ENCODE measurements around the gene PDE1A. TPM values are rescaled to one million over a fixed set of nuclear protein-coding genes. Genes with fewer than 3 reads are reported as not detected.
"Not testable (repeated sequence)": the region's sequence is repeated elsewhere in the genome, so short reads cannot be mapped to it uniquely, and the experiment has no call there.

PDE1A gene
- total RNA-seq, 1 donor from 2014 or later: 7.1 TPM

GRCh38 chr2:182280118-182280517 is 146.7 kb downstream of the PDE1A start:
- no peak for DNase-seq (ENCODE audit: low spot score)

DNA sequence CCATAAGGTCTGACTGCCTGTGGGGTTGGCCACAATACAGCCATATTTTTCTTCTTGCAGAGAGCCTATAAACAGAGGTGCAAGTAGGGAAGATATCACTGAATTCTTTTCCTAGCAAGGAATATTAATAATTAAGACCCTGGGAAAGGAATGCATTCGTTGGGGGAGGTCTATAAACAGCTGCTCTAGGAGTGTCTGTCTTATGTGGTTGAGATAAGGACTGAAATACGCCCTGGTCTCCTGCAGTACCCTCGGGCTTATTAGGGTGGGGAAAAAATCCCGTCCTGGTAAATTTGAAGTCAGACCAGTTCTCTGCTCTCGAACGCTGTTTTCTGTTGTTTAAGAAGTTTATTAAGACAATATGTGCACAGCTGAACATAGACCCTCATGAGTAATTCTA is 150.2 kb downstream of the PDE1A start:
- DNase-seq (ENCODE audit: low spot score): not testable (repeated sequence)

DNA sequence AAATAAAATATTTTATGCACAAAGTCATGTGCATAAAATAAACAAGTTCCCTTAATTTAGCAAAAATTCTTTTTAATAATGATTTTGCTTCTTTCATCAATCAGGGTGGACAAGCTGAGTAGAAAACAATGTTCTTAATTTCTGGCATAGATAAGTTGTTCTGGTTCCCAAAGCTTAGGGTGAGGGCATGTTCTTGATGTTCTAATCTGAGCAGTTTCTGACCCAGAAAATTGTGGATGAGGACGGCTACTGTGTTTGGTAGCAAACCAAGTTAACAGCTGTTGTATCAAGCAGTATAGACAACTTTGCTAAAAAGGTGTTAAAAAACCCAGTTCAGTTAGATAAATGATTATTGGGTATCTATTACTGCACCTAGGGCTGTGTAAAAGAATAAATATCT is 158.9 kb downstream of the PDE1A start:
- DNase-seq (ENCODE audit: low spot score): no peak

DNA sequence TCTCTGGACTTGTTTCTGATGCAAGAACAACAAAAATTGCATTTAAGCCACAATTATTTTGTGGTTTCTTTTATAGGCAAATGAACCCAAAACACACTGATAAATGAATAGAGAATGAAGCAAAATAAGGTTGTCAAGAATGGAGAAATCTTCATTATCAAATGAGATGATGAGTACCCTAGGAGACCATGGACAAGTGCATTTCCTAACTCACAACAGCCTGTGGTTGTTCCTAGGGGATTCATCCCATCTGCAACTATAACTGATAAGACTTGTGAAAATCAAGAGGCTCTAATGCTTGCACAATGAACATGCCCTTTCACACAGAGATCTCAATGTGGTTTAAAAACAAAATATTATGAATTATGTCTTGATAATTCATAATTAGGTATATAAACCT is 159.9 kb downstream of the PDE1A start:
- DNase-seq (ENCODE audit: low spot score): no peak

DNA sequence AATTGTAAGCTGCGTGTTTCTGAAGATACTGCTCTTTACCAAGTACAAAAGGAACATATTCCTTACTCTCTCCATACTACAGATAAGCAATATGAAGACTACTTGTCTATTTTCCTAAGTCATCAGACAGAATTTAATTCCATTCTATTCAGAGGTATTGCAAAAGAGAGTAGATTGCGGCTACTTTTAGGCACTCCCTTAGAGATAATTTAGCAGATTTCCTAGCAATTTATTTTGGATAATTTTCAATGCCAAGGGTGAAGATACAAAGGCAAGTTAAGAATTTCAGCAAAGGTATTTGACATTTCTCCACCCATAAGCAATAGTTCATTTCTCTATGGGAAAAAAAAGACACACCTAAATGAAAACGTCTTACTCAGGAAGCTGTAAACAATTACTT is 161.1 kb downstream of the PDE1A start:
- no peak for DNase-seq (ENCODE audit: low spot score)

GRCh38 chr2:182261860-182262387 is 164.9 kb downstream of the PDE1A start:
- DNase-seq (ENCODE audit: low spot score): no peak

GRCh38 chr2:182259629-182260150 is 167.1 kb downstream of the PDE1A start:
- DNase-seq (ENCODE audit: low spot score): no peak

DNA sequence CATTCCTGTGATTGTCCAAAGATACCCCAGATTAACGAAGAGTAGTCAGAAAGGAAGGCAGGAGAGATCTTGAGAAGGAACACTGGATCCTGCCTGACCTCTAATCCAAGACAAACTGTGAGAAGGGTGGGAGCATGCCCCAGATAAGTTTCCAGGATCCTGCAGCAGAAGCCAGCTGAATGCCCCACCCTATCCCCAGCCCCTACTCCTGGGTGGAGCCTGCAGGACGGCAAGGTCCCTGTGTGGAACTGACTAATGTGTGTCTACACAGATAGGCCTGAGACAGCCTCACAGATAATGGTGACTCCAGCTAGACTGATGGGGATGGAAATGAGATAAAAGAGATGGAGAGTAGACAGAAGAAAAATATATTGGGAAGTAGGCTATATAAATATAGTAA is 174.3 kb downstream of the PDE1A start:
- no peak for DNase-seq (ENCODE audit: low spot score)

- DNase-seq (ENCODE audit: low spot score): no peak
Measured at GRCh38 chr2:182248898-182249297, 177.9 kb downstream of the PDE1A start.

- no peak for DNase-seq (ENCODE audit: low spot score)
Measured at GRCh38 chr2:182248362-182248761, 178.5 kb downstream of the PDE1A start.

- no peak for DNase-seq (ENCODE audit: low spot score)
Measured at GRCh38 chr2:182247831-182248230, 179.0 kb downstream of the PDE1A start.

DNA sequence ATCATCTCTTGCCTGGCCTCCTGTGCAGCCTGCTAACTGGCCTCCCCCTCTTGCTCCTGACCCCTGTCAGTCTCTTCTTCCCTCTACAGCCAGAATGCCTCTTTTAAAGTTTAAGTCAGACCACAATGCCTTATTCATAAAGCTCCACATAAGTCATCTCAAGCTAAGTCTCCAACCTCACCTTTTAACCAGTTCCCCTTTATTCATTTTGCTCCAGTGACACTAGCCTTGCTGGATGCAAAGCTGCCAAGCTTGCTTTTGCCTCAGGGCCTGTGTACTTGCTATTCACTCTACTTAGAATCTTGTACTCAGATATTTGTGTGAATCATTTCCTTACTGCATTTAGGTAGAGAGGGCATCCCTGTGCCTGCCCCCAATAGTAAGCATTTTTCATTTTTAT is 180.9 kb downstream of the PDE1A start:
- DNase-seq (ENCODE audit: low spot score): no peak

GRCh38 chr2:182242609-182243008 is 184.2 kb downstream of the PDE1A start:
- DNase-seq (ENCODE audit: low spot score): no peak

GRCh38 chr2:182241936-182242335 is 184.9 kb downstream of the PDE1A start:
- DNase-seq (ENCODE audit: low spot score): no peak

DNA sequence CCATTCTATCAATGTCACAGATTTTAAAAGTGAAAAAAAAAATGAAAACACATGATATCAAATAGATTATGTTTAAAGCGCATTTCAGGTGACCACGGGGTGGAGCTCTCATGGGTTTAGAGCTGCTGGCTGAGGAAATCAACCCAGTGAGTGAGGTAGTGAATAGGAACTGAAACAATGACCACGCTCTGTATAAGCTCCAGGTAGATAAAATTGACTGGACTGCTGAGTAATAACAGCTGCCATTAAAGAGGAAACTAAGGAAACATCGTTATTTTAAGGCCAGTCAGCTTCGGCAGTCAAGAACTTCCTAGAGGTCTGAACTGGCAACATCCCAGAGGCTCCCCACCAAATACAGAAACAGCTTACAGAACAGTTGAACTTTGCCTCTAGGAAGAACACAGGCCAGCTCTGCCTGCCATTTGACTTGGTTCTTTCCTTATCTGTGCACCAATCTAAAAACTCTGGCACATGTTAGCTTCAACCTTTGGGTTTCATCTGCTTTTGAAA is 185.9 kb downstream of the PDE1A start:
- no peak for DNase-seq (ENCODE audit: low spot score)

DNA sequence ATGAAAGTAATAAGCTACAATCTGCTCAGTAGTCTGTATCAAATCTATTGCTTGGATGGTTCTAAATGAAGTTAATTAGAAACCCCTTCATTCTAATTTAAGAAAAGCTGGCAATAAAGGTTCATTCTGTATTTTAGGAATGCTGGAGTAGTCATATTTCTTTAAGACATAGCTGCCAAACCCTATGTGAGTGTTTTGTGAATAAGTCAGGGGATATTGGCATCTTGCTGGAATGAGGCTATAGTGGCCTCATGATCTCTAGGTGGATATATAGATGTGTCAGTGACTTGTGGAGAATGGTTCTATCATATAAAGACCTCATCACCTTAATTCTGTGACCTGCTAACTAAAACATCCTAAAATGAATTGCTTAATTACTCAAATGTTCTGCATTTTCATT is 196.3 kb downstream of the PDE1A start:
- DNase-seq (ENCODE audit: low spot score): no peak

- DNase-seq (ENCODE audit: low spot score): no peak
Measured at GRCh38 chr2:182229297-182229696, 197.5 kb downstream of the PDE1A start.

- no peak for DNase-seq (ENCODE audit: low spot score)
Measured at GRCh38 chr2:182228741-182229140, 198.1 kb downstream of the PDE1A start.

DNA sequence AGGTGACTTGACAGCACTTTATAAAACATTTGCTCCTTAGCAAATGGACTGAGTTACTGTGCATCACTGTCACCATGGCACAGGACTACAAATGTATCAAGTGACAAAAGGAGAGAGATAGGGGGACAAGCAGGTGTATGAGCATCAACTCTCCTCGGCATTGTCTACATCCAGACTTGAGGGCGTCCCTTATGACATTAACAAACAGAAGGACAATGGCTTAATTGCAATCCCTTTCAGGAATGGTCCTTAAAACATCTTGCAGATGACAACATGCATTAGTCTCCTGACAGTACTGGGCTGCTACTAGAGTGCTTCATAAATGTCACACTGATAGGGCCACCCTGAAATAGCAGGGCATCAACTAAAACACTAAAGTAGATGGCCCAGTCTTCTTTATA is 198.8 kb downstream of the PDE1A start:
- no peak for DNase-seq (ENCODE audit: low spot score)

DNA sequence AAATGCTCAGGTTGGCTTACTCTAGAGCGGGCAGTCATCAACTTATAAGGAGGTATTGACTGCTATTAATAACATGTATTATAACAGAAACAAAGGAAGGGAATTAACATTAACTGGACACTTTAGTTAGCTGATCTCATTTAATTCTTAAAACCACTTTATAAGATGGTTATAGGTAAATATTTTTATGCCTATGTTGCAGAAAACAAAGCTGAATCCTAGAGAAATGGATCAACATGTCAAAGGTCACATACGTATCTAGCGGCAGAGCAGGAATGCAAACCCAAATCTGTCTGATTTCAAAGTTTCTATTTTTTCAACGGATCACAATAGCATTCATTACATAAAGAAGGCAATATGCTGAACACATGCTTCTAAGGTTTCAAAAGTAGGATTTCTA is 200.0 kb downstream of the PDE1A start:
- DNase-seq (ENCODE audit: low spot score): no peak

DNA sequence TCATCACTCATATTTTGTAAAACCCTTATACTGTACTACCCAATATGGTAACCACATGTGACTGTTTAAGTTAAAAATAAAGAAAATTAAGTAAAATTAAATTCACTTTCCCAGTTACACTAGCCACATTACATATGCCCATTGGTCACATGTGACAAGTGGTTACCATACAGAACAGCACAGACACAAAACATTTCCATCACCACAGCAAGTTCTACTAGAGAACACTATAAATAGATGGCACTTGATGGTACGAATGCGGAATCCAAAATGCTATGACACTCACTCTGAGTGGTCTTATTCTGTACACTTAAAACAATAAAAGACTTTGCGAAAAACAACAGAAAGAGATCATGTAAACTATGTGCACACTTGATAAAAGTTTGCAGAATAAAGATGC is 202.2 kb downstream of the PDE1A start:
- DNase-seq (ENCODE audit: low spot score): no peak

- DNase-seq (ENCODE audit: low spot score): no peak
Measured at GRCh38 chr2:182220998-182221397, 205.8 kb downstream of the PDE1A start.

DNA sequence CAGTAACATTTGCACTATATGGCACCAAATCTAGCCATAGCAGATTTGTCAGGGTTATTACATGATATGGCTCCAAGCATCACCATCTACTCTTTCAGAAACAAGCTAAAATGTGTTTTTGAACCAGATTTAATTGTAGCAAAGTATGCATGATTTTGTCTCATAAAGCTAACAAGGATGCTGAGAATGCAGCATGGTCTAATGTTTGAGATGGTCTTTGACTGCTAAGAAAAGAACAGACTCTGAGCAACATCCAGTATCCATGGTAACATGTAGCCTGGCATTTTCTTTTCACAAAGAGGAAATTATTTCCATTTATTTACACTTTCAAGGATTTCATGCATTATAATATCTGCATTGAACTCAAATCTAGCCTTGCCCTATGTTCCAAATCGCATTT is 206.5 kb downstream of the PDE1A start:
- no peak for DNase-seq (ENCODE audit: low spot score)

- DNase-seq (ENCODE audit: low spot score): no peak
Measured at GRCh38 chr2:182210669-182211068, 216.2 kb downstream of the PDE1A start.

All from mesenteric fat pad (tissue), 1 donor.